ENCODE measurements around the gene DAGLA. TPM values are rescaled to one million over a fixed set of nuclear protein-coding genes. Genes with fewer than 3 reads are reported as not detected.

Gene DAGLA
- total RNA-seq, 1 experiment from 2014 or later, result 4.5 TPM

DNA sequence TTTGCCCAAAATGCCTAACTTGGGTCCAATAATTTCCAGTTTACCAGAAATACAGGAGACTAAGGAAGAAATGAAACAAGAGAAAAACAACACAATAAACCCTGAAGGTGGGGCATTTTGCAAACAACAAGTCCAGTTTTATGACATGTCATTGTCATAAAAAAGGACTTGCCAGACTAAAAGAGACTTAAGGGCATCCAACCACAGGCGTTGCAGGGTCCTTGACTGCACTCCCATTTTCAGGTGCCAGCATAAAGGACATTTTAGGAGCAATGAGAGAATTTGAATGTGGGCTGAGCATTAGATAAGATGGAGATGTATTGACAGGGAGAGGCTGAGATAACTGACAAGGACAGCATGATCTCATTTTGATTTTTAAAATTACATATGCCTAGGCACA lies 28.1 kb upstream of the DAGLA start:
- no peak overlapping the region for H3K27ac Mint-ChIP-seq
- Histone ChIP-seq H3K18ac (ENCODE audit: insufficient read length, low read depth, low read length) (no peak overlapping the region), H3T11ph (ENCODE audit: low read length) (no peak overlapping the region), H3K23ac (ENCODE audit: insufficient read length, low read depth, low read length) (no peak overlapping the region), H2BK20ac (ENCODE audit: low read depth, low read length, poor library complexity, severe bottlenecking) (no peak overlapping the region), H2BK5ac (ENCODE audit: insufficient read length, low read length) (no peak overlapping the region), H3K79me1 (ENCODE audit: insufficient read depth, low read depth, low read length, poor library complexity, severe bottlenecking) (no peaks in the 10 kb centered on the region), H4K8ac (replicated peaks; ENCODE audit: insufficient read length, low read depth, low read length) (no peak overlapping the region), H3K27me3 (ENCODE audit: insufficient read depth, low read length) (no peaks in the 10 kb centered on the region), H2BK120ac (ENCODE audit: low read depth, low read length, poor library complexity, severe bottlenecking) (no peak overlapping the region), H2BK12ac (ENCODE audit: insufficient read length, low read depth, low read length) (no peak overlapping the region), H3K4me1 (ENCODE audit: insufficient read depth, low read length) (peaks cover 2% of the 10 kb centered on the region; the same call in 1 of the 2 replicates), H2BK15ac (ENCODE audit: low read depth, low read length) (no peak overlapping the region), H2AK5ac (ENCODE audit: insufficient read length, low read length) (no peak overlapping the region), H4K20me1 (ENCODE audit: control insufficient read depth, insufficient read depth, insufficient read length) (no peaks in the 10 kb centered on the region), H3K56ac (ENCODE audit: insufficient read length, low read depth, low read length) (no peak overlapping the region), H4K91ac (ENCODE audit: insufficient read length, low read depth, low read length) (no peak overlapping the region), H3K27ac (ENCODE audit: insufficient read length, low read depth, low read length) (no peak overlapping the region), H3K14ac (ENCODE audit: insufficient read depth, low read length) (no peak overlapping the region), H3K79me2 (ENCODE audit: insufficient read depth, low read length) (no peaks in the 10 kb centered on the region), H3K4me2 (ENCODE audit: insufficient read depth, insufficient read length, low read length) (no peak overlapping the region), H3K9me3 (ENCODE audit: control insufficient read depth, low read depth, low read length) (no peaks in the 10 kb centered on the region), H3K4ac (ENCODE audit: low read depth, low read length) (no peak overlapping the region), H2AFZ (ENCODE audit: low read length) (no peak overlapping the region), H4K5ac (ENCODE audit: insufficient read length, low read depth, low read length) (no peak overlapping the region), H3K23me2 (ENCODE audit: insufficient read length, low read depth, low read length, poor library complexity, severe bottlenecking) (no peaks in the 10 kb centered on the region), H3K9ac (ENCODE audit: extremely low read depth, insufficient read length, low read length) (no peak overlapping the region)
- peaks cover 26 to 45% of the 10 kb centered on the region in 2 experiments for H3K4me1 Mint-ChIP-seq
- peaks cover 1% of the 10 kb centered on the region; the same call in 1 of the 2 replicates for H3K27me3 Mint-ChIP-seq (ENCODE audit: low read depth)
- DNase-seq, result no peak
- H3K9me3 Mint-ChIP-seq, result no peaks in the 10 kb centered on the region; a peak in 1 of 5 replicates
- H3K36me3 Mint-ChIP-seq (ENCODE audit: insufficient read depth in 1 of 3, low read depth in 3 of 3), result no peaks in the 10 kb centered on the region
- H3K4me3 Mint-ChIP-seq, result no peak overlapping the region
- TF ChIP-seq, protein P1, sequence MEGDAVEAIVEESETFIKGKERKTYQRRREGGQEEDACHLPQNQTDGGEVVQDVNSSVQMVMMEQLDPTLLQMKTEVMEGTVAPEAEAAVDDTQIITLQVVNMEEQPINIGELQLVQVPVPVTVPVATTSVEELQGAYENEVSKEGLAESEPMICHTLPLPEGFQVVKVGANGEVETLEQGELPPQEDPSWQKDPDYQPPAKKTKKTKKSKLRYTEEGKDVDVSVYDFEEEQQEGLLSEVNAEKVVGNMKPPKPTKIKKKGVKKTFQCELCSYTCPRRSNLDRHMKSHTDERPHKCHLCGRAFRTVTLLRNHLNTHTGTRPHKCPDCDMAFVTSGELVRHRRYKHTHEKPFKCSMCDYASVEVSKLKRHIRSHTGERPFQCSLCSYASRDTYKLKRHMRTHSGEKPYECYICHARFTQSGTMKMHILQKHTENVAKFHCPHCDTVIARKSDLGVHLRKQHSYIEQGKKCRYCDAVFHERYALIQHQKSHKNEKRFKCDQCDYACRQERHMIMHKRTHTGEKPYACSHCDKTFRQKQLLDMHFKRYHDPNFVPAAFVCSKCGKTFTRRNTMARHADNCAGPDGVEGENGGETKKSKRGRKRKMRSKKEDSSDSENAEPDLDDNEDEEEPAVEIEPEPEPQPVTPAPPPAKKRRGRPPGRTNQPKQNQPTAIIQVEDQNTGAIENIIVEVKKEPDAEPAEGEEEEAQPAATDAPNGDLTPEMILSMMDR (conservative IDR thresholded peaks at IDR 0.05), result no peak
- no CpG with 5 or more reads among the region's 1 CpG for WGBS (ENCODE audit: extremely low coverage, insufficient read length, low lambda C conversion rate)

All from H9 (cell line).